PC-9 (cell line): Measurements from ENCODE around the gene CCNI2.

Experiments used
- EZH2 ChIP-seq: fragments of 200-600 bp; sonication (generic); IDR thresholded peaks from 2 replicates; pipeline ENCODE4 v1.8.0; 2017; ENCODE audit warnings: antibody characterized with exemption, low read depth
- TF ChIP-seq, protein P1 (sequence below): fragments of 200-600 bp; sonication (generic); conservative IDR thresholded peaks from 2 replicates; pipeline ENCODE4 v1.6.1; 2017; ENCODE audit warnings: mixed run types, antibody characterized with exemption, mild to moderate bottlenecking, moderate library complexity

DNA sequence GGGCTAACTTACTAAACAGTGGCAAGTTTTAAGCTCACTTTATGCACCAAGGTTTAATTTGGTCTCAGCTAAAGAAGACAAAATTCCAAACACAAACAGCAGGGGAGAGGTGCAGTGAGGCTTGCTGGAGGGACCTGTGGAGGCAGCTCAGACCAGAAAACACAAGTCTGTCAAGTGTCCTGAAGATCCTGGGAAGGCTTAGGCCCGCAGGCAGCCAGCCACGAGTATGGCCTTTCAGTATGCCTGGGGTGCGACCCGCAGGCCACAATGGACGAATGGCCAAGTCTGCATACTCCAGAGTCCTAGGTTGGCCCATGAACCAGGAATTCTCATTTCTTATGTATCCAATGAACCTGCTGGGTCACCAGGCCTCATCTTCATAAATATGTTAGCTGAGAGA lies 9.3 kb downstream of the CCNI2 start:
- TF ChIP-seq, protein P1, sequence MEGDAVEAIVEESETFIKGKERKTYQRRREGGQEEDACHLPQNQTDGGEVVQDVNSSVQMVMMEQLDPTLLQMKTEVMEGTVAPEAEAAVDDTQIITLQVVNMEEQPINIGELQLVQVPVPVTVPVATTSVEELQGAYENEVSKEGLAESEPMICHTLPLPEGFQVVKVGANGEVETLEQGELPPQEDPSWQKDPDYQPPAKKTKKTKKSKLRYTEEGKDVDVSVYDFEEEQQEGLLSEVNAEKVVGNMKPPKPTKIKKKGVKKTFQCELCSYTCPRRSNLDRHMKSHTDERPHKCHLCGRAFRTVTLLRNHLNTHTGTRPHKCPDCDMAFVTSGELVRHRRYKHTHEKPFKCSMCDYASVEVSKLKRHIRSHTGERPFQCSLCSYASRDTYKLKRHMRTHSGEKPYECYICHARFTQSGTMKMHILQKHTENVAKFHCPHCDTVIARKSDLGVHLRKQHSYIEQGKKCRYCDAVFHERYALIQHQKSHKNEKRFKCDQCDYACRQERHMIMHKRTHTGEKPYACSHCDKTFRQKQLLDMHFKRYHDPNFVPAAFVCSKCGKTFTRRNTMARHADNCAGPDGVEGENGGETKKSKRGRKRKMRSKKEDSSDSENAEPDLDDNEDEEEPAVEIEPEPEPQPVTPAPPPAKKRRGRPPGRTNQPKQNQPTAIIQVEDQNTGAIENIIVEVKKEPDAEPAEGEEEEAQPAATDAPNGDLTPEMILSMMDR = no peak
- no peak for TF ChIP-seq EZH2
